Fibroblast of skin of left biceps (primary cell): Measurements from ENCODE around the gene PRKACB.
A peak's percentile ranks its signal among the peaks of the same experiment; 100 is the strongest.

Source experiments
- DNase-seq, 2 experiments: peaks; one replicate each; pipeline ENCODE4 v3.0.0-alpha.2; 2013; ENCODE audit warnings: low read depth in 2 of 2

The PRKACB gene

GRCh38 chr1:84143796-84144565 is at the start of gene PRKACB:
Gene PRKACB (plus strand): TSS chr1:84144271. CDS start chr1:84144362, 91 bp downstream.
- DNase-seq = no peak

GRCh38 chr1:84095308-84095707 is 48.8 kb upstream of the PRKACB start:
- no peak for DNase-seq

- no peak for DNase-seq
These were observed 47.9 kb upstream of the PRKACB start for GRCh38 chr1:84096176-84096575.

GRCh38 chr1:84101204-84101603 is 42.9 kb upstream of the PRKACB start:
- no peak for DNase-seq

GRCh38 chr1:84103197-84103992 is 40.7 kb upstream of the PRKACB start:
- DNase-seq = peak; percentile 47 to 58

GRCh38 chr1:84107538-84107937 is 36.5 kb upstream of the PRKACB start:
- peak; percentile 37 to 50 for DNase-seq

- DNase-seq = no peak
These were observed 36.1 kb upstream of the PRKACB start for GRCh38 chr1:84107955-84108354.

- no peak for DNase-seq
These were observed 35.0 kb upstream of the PRKACB start for GRCh38 chr1:84108900-84109578.

GRCh38 chr1:84110629-84111028 is 33.4 kb upstream of the PRKACB start:
- DNase-seq = no peak

GRCh38 chr1:84116558-84116957 is 27.5 kb upstream of the PRKACB start:
- no peak for DNase-seq

GRCh38 chr1:84117868-84118267 is 26.2 kb upstream of the PRKACB start:
- peak; percentile 43 for DNase-seq

GRCh38 chr1:84121360-84121759 is 22.7 kb upstream of the PRKACB start:
- no peak for DNase-seq

GRCh38 chr1:84122780-84123382 is 21.2 kb upstream of the PRKACB start:
- peak in 1 of 2 experiments; percentile 19 for DNase-seq

- DNase-seq = no peak
These were observed 10.6 kb upstream of the PRKACB start for GRCh38 chr1:84133479-84133878.

- DNase-seq = no peak
These were observed 8.7 kb upstream of the PRKACB start for GRCh38 chr1:84135341-84135740.

- DNase-seq = no peak
These were observed 2.7 kb upstream of the PRKACB start for GRCh38 chr1:84141182-84142003.

GRCh38 chr1:84145068-84145467 is 997 bp downstream of the PRKACB start:
- no peak for DNase-seq

GRCh38 chr1:84146411-84147032 is 2.5 kb downstream of the PRKACB start:
- peak in 1 of 2 experiments; percentile 17 for DNase-seq

- DNase-seq = no peak
These were observed 4.7 kb downstream of the PRKACB start for GRCh38 chr1:84148758-84149157.

- DNase-seq = no peak
These were observed 8.6 kb downstream of the PRKACB start for GRCh38 chr1:84152649-84153056.

- DNase-seq = no peak
These were observed 11.4 kb downstream of the PRKACB start for GRCh38 chr1:84155517-84155916.
